ENCODE results near the gene NTHL1.

NTHL1 gene

GRCh38 chr16:2047330-2048115, at the start of gene NTHL1, which contains the start of gene TSC2:
Gene NTHL1, minus strand, starts transcription at chr16:2047834. Its CDS starts 11 bp downstream, at chr16:2047823.
Gene TSC2, plus strand, starts transcription at chr16:2047985. Its CDS starts 631 bp downstream, at chr16:2048616.
- DNase-seq, result peak; percentile 79

- DNase-seq, result no peak
These were observed 49.4 kb upstream of the NTHL1 start for GRCh38 chr16:2096853-2097595.

GRCh38 chr16:2095918-2096582, 48.4 kb upstream of the NTHL1 start:
- no peak for DNase-seq

GRCh38 chr16:2095315-2095853, 47.8 kb upstream of the NTHL1 start:
- DNase-seq, result no peak

- no peak for DNase-seq
These were observed 46.2 kb upstream of the NTHL1 start for GRCh38 chr16:2093793-2094192.

GRCh38 chr16:2092866-2093265, 45.2 kb upstream of the NTHL1 start:
- no peak for DNase-seq

GRCh38 chr16:2092256-2092620, 44.6 kb upstream of the NTHL1 start:
- no peak for DNase-seq

GRCh38 chr16:2091547-2092255, 44.1 kb upstream of the NTHL1 start:
- DNase-seq, result no peak

GRCh38 chr16:2090777-2091546, 43.3 kb upstream of the NTHL1 start:
- no peak for DNase-seq

- no peak for DNase-seq
These were observed 42.8 kb upstream of the NTHL1 start for GRCh38 chr16:2090481-2090776.

- no peak for DNase-seq
These were observed 42.3 kb upstream of the NTHL1 start for GRCh38 chr16:2089706-2090480.

GRCh38 chr16:2088759-2089358, 41.2 kb upstream of the NTHL1 start:
- DNase-seq, result peak; percentile 11

- no peak for DNase-seq
These were observed 40.4 kb upstream of the NTHL1 start for GRCh38 chr16:2087748-2088631.

- DNase-seq, result no peak
These were observed 39.4 kb upstream of the NTHL1 start for GRCh38 chr16:2086812-2087747.

GRCh38 chr16:2086106-2086742, 38.6 kb upstream of the NTHL1 start:
- no peak for DNase-seq

GRCh38 chr16:2085669-2086068, 38.0 kb upstream of the NTHL1 start:
- no peak for DNase-seq

GRCh38 chr16:2084895-2085625, 37.4 kb upstream of the NTHL1 start:
- DNase-seq, result no peak
